ENCODE data around the gene PAK4.
"Not testable (repeated sequence)": the region's sequence is repeated elsewhere in the genome, so short reads cannot be mapped to it uniquely, and the experiment has no call there.

The PAK4 gene

DNA sequence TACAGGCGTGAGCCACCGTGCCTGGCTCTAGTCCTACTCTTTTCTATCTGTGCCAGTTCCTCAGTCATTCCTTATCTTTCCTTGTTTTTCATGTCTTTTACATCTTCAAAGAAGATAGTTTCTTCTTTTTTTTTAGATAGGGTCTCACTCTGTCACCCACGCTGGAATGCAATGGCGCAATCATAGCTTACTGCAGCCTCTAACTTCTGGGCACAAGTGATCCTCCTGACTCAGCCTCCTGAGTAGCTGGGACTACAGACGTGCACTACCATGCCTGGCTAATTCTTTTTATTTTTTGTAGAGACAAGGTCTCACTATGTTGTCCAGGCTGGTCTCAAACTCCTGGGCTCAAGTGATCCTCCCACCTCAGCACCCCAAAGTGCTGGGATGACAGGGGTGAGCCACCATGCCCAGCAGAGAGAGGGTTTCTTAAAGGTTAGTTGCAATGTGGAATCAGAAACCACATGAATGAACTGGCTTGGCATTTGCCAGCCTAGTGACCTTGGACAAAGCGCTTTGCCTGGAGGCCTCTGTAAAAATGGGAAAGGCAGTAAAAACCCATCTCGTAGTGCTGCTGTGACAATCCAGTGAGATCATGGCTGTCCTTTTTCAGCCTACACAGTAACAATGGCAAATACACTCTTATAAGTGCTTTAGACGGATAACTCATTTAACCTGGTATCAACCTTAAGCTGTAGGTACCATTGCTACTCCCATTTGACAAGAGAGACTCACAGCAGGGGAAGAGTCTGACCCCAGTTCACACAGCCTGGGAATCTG is 37.5 kb upstream of the PAK4 start:
- Histone ChIP-seq H3K9ac (ENCODE audit: low read length) (no peak overlapping the region), H3K4me1 (ENCODE audit: control insufficient read depth, low read depth, low read length) (peaks cover 3% of the 10 kb centered on the region), H3K9me3 (ENCODE audit: control insufficient read depth, low read depth, low read length) (no peaks in the 10 kb centered on the region), H3K27me3 (ENCODE audit: control insufficient read depth, insufficient read depth, low read length) (peaks cover 28% of the 10 kb centered on the region), H3K27ac (ENCODE audit: low read length) (no peak overlapping the region), H3K4me3 (ENCODE audit: low read length) (no peak overlapping the region), H3K36me3 (ENCODE audit: control insufficient read depth, low read depth, low read length) (no peaks in the 10 kb centered on the region)

DNA sequence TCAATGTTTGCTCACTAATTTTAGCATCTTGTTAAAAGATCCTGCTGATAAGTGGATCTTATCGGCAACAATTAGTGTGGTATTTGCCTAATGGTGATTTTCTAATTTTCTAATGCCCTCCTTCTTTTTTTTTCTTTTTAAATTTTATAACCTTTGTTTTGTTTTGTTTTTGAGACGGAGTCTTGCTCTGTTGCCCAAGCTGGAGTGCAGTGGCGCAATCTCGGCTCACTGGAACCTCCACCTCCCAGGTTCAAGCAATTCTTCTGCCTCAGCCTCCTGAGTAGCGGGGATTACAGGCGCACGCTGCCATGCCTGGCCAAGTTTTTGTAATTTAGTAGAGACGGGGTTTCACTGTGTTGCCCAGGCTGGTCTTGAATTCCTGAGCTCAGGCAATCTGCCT is 35.6 kb upstream of the PAK4 start:
- H3K9me3 ChIP-seq (ENCODE audit: control insufficient read depth, low read depth, low read length); H3K27ac ChIP-seq (ENCODE audit: low read length); H3K27me3 ChIP-seq (ENCODE audit: control insufficient read depth, insufficient read depth, low read length); H3K4me3 ChIP-seq (ENCODE audit: low read length); H3K36me3 ChIP-seq (ENCODE audit: control insufficient read depth, low read depth, low read length); H3K9ac ChIP-seq (ENCODE audit: low read length); H3K4me1 ChIP-seq (ENCODE audit: control insufficient read depth, low read depth, low read length): not testable (repeated sequence)

DNA sequence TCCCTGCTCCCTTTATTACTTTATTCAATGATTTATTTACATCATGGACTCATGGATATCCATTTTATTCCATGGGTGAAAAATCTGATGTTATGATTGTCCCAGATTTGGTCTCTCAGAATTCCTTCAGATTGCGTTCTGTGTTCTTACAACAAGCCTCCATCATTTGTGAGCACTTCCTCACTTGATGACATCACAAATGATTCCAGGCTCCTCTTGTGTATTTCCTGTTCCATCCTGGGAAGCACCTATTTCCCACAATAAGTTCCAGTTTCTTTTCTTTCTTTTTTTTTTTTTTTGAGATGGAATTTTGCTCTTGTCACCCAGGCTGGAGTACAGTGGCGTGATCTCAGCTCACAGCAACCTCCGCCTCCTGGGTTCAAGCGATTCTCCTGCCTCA is 34.7 kb upstream of the PAK4 start:
- Histone ChIP-seq H3K27me3 (ENCODE audit: control insufficient read depth, insufficient read depth, low read length) (peaks cover 1% of the 10 kb centered on the region), H3K9me3 (ENCODE audit: control insufficient read depth, low read depth, low read length) (no peaks in the 10 kb centered on the region), H3K4me1 (ENCODE audit: control insufficient read depth, low read depth, low read length) (no peaks in the 10 kb centered on the region), H3K27ac (ENCODE audit: low read length) (no peak overlapping the region), H3K9ac (ENCODE audit: low read length) (no peak overlapping the region), H3K36me3 (ENCODE audit: control insufficient read depth, low read depth, low read length) (no peaks in the 10 kb centered on the region), H3K4me3 (ENCODE audit: low read length) (no peak overlapping the region)

DNA sequence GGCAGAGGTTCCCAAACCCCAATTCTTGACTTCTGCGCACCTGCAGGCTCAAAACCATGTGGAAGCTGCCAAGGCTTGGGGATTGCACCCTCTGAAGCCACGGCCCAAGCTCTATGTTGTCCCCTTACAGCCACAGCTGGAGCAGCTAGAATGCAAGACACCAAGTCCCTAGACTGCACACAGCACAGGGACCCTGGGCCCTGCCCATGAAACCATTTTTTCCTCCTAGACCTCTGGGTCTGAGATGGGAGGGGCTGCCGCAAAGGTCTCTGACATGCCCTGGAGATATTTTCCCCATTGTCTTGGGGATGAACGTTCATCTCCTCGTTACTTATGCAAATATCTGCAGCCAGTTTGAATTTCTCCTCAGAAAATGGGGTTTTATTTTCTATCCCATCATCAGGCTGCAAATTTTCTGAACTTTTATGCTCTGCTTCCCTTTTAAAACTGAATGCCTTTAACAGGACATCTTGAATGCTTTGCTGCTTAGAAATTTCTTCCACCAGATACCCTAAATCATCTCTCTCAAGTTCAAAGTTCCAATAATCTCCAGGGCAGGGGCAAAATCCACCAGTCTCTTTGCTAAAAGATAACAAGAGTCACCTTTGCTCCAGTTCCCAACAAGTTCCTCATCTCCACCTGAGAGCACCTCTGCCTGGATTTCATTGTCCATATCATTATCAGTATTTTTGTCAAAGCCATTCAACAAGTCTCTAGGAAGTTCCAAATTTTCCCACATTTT is 29.6 kb upstream of the PAK4 start:
- not testable (repeated sequence) for H3K36me3 ChIP-seq (ENCODE audit: control insufficient read depth, low read depth, low read length); H3K4me1 ChIP-seq (ENCODE audit: control insufficient read depth, low read depth, low read length); H3K9ac ChIP-seq (ENCODE audit: low read length); H3K9me3 ChIP-seq (ENCODE audit: control insufficient read depth, low read depth, low read length); H3K27ac ChIP-seq (ENCODE audit: low read length); H3K4me3 ChIP-seq (ENCODE audit: low read length); H3K27me3 ChIP-seq (ENCODE audit: control insufficient read depth, insufficient read depth, low read length)

DNA sequence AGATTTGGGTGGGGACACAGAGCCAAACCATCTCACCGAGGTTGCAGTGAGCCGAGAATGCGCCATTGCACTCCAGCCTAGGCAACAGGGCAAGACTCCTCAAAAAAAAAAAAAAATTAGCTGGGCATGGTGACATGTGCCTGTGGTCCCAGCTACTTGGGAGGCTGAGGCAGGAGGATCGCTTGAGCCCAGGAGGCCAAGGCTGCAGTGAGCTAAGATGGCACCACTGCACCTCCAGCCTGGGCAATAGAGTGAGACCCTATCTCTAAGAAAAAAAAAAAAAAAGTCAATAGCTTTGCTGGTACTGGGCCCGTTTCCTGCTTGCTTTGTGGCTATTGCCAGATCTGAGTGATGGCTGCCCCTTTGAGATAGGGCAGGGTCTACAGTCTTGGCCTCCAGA is 28.3 kb upstream of the PAK4 start:
- H3K4me3 ChIP-seq (ENCODE audit: low read length) = no peak overlapping the region
- H3K27ac ChIP-seq (ENCODE audit: low read length) = no peak overlapping the region
- no peaks in the 10 kb centered on the region for H3K4me1 ChIP-seq (ENCODE audit: control insufficient read depth, low read depth, low read length)
- no peak overlapping the region for H3K9ac ChIP-seq (ENCODE audit: low read length)
- no peaks in the 10 kb centered on the region for H3K36me3 ChIP-seq (ENCODE audit: control insufficient read depth, low read depth, low read length)
- H3K27me3 ChIP-seq (ENCODE audit: control insufficient read depth, insufficient read depth, low read length) = no peaks in the 10 kb centered on the region
- no peaks in the 10 kb centered on the region for H3K9me3 ChIP-seq (ENCODE audit: control insufficient read depth, low read depth, low read length)

DNA sequence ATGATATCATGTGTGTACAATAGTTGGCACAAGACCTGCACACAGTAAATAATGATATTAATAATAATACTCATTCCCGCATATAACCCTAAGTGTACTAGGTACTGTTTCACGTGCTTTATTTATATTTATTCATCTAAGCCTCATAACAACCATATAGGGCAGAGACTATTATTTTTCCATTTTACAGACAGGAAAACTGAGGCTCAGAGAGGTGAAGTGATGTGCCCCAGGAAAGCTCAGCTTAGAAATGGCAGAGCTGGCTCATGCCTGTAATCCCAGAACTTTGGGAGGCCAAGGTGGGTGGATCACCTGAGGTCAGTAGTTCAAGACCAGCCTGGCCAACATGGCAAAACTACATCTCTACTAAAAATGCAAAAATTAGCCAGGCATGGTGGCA is 27.9 kb upstream of the PAK4 start:
- Histone ChIP-seq H3K4me1 (ENCODE audit: control insufficient read depth, low read depth, low read length) (no peaks in the 10 kb centered on the region), H3K27me3 (ENCODE audit: control insufficient read depth, insufficient read depth, low read length) (no peaks in the 10 kb centered on the region), H3K9me3 (ENCODE audit: control insufficient read depth, low read depth, low read length) (no peaks in the 10 kb centered on the region), H3K36me3 (ENCODE audit: control insufficient read depth, low read depth, low read length) (no peaks in the 10 kb centered on the region), H3K27ac (ENCODE audit: low read length) (no peak overlapping the region), H3K4me3 (ENCODE audit: low read length) (no peak overlapping the region), H3K9ac (ENCODE audit: low read length) (no peak overlapping the region)

DNA sequence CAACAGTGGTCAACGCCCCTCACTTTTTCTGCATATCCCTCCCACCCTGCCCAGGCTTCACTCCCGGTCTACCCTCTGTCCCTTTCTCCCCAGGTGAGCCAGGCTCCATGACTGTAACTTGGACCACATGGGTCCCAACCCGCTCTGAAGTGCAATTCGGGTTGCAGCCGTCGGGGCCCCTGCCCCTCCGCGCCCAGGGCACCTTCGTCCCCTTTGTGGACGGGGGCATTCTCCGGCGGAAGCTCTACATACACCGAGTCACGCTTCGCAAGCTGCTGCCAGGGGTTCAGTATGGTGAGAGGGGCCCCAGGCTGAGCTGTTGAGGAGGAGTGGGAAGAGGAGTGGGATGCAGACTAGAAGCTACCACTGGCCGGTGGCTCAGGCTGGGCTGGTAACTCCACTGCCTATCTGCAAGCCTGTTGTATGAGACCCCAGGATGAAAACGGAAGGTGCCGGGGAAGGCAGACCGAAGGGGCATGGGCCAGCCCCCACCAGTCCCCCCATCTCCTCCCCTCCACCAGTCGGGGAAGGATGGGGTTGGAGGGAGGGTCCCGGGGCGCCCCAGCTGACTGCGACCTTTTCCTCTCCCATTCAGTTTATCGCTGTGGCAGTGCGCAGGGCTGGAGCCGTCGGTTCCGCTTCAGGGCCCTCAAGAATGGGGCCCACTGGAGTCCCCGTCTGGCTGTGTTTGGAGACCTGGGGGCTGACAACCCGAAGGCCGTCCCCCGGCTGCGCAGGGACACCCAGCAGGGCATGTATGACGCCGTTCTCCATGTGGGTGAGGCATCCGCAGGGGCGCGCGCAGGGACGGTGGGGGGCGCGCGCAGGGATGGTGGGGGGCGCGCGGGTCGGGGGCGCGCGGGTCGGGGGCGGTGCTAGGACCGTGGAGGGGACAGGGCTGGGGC is 27.0 kb upstream of the PAK4 start:
- Histone ChIP-seq H3K9me3 (ENCODE audit: control insufficient read depth, low read depth, low read length) (no peaks in the 10 kb centered on the region), H3K27ac (ENCODE audit: low read length) (no peak overlapping the region), H3K4me1 (ENCODE audit: control insufficient read depth, low read depth, low read length) (no peaks in the 10 kb centered on the region), H3K4me3 (ENCODE audit: low read length) (no peak overlapping the region), H3K27me3 (ENCODE audit: control insufficient read depth, insufficient read depth, low read length) (no peaks in the 10 kb centered on the region), H3K36me3 (ENCODE audit: control insufficient read depth, low read depth, low read length) (no peaks in the 10 kb centered on the region), H3K9ac (ENCODE audit: low read length) (no peak overlapping the region)

DNA sequence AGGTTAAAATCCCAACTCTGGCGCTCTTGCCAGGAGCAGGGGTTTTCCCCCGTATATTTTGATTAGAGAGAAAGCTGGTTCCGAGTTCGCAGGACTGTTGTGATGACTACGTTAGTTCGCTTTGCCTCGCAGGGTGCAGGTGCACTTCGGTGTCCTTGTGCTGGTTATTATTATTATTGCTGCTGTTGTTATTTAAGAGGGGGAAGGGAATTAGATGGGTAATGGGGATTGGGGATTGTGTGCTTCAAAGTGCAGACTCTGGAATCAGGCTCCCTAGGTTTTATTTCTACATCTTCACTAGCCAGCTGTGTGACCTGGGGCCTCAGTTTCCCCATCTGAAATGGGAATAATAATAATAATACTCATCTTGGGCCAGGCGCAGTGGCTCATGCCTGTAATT is 26.2 kb upstream of the PAK4 start:
- H3K9me3 ChIP-seq (ENCODE audit: control insufficient read depth, low read depth, low read length) = no peaks in the 10 kb centered on the region

DNA sequence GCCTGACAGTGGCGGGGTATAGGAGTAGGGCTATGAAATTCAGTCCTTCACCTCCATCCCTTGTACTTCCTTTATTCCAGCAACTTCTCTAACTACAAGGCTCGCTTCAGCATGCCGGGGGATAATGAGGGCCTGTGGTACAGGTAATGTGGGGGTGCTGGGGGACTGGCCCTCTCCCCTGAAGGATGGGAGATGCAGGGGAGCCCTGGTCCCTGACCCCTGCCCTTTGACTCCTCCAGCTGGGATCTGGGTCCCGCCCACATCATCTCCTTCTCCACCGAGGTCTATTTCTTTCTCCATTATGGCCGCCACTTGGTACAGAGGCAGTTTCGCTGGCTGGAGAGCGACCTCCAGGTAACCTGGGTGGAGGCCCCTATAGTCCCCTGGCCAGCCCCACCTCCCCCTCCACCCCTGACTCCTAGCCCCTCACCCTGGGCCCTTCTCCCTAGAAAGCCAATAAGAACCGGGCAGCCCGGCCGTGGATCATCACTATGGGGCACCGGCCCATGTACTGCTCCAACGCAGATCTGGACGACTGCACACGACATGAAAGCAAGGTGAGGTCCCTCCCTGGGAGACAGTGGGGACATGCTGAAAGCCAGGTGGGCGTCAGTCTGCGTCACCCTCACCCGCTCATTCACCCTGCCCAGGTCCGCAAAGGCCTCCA is 25.0 kb upstream of the PAK4 start:
- no peaks in the 10 kb centered on the region for H3K4me1 ChIP-seq (ENCODE audit: control insufficient read depth, low read depth, low read length)
- H3K9ac ChIP-seq (ENCODE audit: low read length) = no peak overlapping the region
- no peak overlapping the region for H3K27ac ChIP-seq (ENCODE audit: low read length)
- H3K4me3 ChIP-seq (ENCODE audit: low read length) = no peak overlapping the region
- no peaks in the 10 kb centered on the region for H3K9me3 ChIP-seq (ENCODE audit: control insufficient read depth, low read depth, low read length)
- no peaks in the 10 kb centered on the region for H3K27me3 ChIP-seq (ENCODE audit: control insufficient read depth, insufficient read depth, low read length)
- H3K36me3 ChIP-seq (ENCODE audit: control insufficient read depth, low read depth, low read length) = no peaks in the 10 kb centered on the region

More for the DNA sequence above, 26.2 kb upstream of the PAK4 start:
- Histone ChIP-seq H3K9ac (ENCODE audit: low read length) (no peak overlapping the region), H3K4me3 (ENCODE audit: low read length) (no peak overlapping the region), H3K4me1 (ENCODE audit: control insufficient read depth, low read depth, low read length) (no peaks in the 10 kb centered on the region), H3K27me3 (ENCODE audit: control insufficient read depth, insufficient read depth, low read length) (no peaks in the 10 kb centered on the region), H3K36me3 (ENCODE audit: control insufficient read depth, low read depth, low read length) (no peaks in the 10 kb centered on the region), H3K27ac (ENCODE audit: low read length) (no peak overlapping the region)

DNA sequence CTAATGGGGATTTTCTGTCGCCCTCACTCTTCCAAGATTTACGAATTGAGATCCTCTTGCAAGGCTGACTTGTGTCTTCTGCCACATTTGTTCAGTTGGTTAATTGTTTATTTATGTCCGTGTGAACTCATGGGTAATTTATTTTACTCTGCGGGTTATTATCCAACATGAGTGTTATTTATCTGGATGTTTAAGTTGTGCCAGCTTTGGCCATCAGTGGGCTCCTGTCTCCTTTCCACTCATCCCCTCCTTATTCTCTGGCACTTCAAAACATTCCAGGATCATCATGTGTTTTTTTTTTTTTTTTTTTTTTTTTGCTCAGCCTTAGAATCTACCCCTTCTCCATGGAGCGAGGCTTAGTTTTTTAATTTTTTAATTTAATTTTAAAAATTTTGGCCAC is 22.4 kb upstream of the PAK4 start:
- Histone ChIP-seq H3K27ac (ENCODE audit: low read length) (no peak overlapping the region), H3K27me3 (ENCODE audit: control insufficient read depth, insufficient read depth, low read length) (no peaks in the 10 kb centered on the region)

DNA sequence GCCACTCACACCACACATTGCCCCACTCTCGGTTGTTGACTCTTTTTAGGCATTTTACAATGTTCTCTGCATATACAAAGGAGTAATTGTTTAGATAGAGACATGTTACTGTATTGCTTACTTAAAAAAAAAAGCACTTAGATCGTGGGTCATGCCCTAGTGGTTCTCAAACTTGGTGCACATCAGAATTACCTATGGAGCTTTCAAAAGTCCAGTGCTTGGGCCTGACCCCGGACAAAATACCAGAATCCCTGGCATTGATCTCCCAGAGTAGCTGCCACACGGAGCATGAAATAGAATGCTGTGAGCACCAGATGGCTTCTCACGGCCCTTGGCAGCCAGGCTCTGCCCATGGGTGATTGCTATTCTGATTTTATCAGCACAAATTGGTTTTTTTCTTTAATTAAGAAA is 21.4 kb upstream of the PAK4 start:
- no peaks in the 10 kb centered on the region for H3K9me3 ChIP-seq (ENCODE audit: control insufficient read depth, low read depth, low read length)
- no peaks in the 10 kb centered on the region for H3K36me3 ChIP-seq (ENCODE audit: control insufficient read depth, low read depth, low read length)
- no peak overlapping the region for H3K27ac ChIP-seq (ENCODE audit: low read length)
- H3K27me3 ChIP-seq (ENCODE audit: control insufficient read depth, insufficient read depth, low read length) = no peaks in the 10 kb centered on the region
- no peak overlapping the region for H3K4me3 ChIP-seq (ENCODE audit: low read length)
- no peak overlapping the region for H3K9ac ChIP-seq (ENCODE audit: low read length)
- no peaks in the 10 kb centered on the region for H3K4me1 ChIP-seq (ENCODE audit: control insufficient read depth, low read depth, low read length)

More for the DNA sequence above, 22.4 kb upstream of the PAK4 start:
- Histone ChIP-seq H3K36me3 (ENCODE audit: control insufficient read depth, low read depth, low read length) (no peaks in the 10 kb centered on the region), H3K4me1 (ENCODE audit: control insufficient read depth, low read depth, low read length) (no peaks in the 10 kb centered on the region), H3K4me3 (ENCODE audit: low read length) (no peak overlapping the region), H3K9me3 (ENCODE audit: control insufficient read depth, low read depth, low read length) (no peaks in the 10 kb centered on the region), H3K9ac (ENCODE audit: low read length) (no peak overlapping the region)
